ENCODE results near the gene HAGHL.

HAGHL gene

DNA sequence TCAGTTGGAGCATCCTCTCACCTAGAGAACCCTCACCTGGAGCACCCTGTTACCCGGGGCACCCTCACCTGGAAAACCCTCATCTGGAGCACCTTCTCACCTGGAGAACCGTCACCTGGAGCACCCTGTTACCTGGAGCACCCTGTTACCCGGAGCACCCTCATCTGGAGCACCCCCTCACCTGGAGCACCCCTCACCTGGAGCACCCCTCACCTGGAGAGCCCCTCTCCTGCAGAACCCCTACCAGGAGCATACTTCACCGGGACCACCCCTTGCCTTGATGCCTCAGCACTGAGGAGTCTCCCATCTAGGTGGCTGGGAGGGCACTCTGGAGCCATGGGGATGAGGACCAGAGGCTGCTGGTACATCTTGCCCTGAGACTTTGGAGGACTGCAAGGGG is 17.9 kb upstream of the HAGHL start:
- no peak for DNase-seq

DNA sequence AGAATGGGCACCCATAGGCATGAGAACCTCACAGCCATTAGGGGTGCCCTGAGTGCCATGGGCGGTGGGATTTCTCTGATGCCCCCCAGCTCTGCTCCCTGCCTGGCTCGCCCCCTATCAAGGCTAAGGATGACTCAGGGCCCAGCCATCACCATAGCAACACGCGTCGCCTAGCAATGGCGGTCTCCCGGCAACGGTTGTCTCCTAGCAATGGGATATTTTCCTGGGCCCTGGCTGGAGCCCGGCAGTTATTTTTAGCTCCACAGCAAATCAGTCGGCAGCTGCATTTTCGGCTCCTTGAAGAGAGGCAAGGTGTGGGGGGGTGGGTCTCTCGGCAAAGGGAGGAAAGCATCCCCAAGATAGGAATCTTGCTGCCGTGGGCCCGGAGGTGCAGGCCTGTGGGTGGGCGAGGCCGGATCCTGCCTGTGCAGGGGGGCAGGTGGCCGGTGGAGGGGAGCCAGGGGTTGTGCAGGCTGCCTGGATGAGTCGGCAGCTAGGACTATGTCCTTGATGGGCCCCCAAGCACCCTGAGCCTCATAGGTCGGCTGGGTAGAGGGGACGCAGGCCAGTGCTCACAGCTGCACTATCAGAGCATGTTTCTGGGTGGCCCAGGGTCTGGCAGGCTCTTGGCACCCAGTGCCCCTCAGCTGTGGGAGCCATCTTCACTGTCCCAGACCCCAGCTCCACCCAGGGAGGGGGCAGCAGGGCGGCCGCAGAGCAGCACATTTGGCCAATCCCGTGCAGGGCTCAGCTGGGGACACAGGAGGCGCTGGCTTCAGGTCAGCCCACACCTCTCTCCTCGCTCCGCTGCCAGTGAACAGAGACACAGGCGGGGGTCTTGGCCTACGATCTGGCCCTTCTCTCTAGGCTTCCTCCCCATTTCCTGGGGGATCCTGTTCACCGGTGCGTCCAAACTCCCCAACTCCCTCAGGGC is 17.1 kb upstream of the HAGHL start:
- peak; percentile 85 for DNase-seq

DNA sequence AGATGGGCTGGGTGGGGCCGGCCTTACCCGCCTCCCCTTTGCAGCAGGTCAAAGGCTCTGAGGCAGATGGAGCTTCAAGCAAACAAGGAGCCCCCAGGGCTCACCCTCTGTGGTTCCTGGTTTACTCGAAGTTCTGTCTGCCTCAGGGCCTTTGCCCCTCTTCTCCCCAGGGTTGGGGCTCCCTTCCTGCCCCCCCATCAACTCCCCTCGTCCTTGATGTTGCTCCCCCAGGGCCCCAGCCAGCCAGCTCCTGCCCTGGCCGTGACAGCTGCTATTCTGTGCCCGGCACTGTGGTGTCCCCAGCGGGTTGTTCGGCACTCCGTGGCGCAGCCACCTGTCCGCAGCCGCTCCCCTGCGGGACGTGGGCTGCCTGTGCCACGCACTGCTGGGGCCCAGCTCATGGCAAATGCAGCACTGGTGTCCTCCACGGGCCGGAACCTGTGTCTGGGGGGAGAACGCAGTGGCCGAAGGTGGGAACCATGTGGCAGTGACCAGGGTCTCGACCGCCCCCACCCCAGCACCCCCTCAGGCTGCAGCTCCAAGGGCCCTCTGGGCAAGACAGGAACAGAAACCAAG is 16.3 kb upstream of the HAGHL start:
- DNase-seq = no peak

DNA sequence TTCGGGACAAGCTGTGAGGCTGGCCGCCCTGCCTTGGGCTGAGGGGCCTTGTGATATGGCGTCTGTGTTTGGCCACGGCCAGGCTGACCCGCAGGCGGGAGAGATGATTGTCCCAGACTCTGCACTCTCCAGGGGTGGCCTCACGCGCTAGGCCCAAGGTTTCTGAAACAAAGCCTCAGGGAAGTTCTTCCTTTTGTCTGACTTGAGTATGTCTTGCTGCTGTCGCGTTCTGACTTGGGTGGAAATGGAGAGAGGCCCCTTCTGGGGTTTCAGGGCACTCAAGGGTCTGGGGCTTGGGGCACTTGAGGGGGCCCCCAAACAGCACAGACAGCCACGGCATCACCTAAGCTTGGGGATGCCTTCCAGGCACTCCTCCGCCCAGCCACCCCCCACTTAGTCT is 15.8 kb upstream of the HAGHL start:
- no peak for DNase-seq

DNA sequence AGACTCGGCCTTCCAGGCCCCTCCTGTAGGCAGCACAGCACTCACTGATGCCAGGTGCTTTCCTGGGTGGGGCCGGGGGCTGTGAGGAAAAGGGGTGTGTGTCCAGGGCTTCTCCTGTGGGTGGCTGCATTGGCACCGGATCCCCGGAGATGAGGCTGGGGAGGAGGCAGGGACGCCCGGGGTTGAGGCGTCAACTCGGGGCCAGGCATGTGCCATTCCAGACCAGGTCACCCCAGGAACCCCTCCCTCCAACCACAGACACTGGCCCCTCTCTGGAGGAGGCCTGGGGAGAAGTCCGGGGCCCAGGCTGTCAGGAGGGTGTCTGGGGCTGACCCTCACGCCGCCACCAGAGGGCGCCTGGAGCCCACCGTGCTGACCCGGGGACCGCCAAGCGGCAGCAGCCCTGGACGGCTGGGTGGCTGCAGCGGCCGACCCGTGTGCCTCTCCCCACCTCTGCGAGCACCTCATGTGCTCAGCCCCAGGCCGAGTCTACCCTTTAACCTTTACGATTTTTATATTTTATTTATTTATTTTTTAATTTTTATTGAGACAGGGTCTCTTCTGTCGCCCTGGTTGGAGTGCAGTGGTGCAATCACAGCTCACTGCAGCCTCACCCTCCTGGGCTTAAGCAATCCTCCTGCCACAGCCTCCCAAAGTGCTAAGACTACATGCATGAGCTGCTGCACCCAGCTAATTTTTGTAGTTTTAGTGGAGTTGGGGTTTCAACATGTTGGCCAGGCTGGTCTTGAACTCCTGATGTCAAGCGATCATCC is 15.2 kb upstream of the HAGHL start:
- DNase-seq = peak; percentile 60

DNA sequence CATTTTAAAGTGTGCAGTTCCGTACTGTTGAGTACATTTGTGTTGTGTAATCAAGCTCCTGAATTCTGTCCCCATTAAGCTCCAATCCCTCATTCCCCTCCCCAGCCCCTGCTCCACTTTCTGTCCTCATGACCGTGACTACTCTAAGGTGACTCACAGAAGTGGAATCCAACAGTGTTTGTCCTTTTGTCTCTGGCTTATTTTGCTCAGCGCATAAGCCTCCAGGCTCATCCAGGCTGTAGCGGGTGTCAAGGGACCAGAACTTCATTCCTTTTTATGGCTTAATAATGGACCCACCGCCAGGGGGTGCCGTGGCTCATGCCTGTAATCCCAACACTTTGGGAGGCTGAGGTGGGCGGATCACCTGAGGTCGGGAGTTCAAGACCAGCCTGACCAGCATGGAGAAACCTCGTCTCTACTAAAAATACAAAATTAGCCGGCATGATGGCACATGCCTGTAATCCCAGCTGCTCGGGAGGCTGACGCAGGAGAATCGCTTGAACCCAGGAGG is 14.1 kb upstream of the HAGHL start:
- DNase-seq = peak; percentile 98

DNA sequence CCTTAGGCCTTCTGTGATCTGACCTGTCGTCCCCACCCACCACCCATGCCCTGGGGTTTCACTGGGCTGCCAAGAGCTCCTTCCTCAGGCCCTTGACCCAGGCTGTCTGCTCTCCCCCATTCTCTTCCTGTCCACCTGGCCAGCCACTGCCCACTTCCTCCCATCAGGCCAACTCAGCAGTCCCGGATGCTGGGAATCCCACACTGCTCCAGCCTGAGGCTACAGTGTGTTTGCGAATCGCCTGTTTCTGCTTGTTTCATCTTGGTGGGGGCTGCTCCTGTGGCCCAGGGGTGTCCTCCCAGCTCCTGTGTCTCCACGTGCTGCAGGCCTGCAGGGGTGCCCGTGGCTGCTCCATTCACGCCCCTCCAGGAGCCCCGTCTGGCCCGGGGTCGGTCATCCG is 12.8 kb upstream of the HAGHL start:
- DNase-seq = no peak

DNA sequence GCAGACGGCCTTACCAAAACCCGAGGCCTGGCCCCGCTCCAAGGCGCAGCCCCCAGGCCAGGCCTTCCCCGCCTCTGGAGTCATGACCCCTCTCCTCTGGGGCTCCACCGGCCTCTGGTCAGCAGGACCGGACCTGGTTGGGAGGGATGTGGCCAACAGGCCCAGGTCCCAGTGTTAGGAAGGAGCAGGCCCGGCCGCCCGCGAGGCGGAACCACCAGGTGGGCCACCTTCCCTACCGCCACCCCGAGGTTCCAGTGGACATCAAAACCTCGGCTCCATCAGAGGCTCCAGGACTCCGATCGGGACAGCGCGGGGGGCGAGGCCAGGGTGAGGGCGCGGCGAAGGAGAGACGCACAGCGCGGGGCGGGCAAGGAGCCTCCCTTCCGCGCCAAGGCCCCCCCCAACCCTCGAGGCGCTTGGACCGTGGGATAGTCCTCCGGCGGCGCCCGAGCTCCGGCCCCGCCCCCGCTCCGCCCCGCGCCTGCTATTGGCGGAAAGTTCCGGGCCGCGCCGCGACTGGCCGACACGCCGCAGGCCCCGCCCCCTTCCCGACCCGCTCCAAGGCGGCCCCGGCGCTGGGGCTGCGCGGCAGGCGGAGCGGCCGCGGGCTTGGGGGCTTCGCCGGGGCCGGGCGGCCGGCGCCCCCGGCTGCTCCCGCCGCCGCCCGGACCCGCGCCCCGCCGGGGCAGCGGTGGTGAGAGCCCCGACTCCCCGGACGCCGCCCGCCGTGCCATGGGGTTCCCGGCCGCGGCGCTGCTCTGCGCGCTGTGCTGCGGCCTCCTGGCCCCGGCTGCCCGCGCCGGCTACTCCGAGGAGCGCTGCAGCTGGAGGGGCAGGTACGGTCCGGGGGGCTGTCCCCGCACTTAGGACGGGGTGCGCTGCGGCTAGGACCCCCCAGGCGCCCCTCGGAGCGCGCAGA is 12.1 kb upstream of the HAGHL start, which contains the start of gene METRN:
Gene METRN (plus strand): TSS at position 561 of the 919 bp plus-strand sequence. CDS start 172 bp downstream, at position 733.
- peak; percentile 87 for DNase-seq

DNA sequence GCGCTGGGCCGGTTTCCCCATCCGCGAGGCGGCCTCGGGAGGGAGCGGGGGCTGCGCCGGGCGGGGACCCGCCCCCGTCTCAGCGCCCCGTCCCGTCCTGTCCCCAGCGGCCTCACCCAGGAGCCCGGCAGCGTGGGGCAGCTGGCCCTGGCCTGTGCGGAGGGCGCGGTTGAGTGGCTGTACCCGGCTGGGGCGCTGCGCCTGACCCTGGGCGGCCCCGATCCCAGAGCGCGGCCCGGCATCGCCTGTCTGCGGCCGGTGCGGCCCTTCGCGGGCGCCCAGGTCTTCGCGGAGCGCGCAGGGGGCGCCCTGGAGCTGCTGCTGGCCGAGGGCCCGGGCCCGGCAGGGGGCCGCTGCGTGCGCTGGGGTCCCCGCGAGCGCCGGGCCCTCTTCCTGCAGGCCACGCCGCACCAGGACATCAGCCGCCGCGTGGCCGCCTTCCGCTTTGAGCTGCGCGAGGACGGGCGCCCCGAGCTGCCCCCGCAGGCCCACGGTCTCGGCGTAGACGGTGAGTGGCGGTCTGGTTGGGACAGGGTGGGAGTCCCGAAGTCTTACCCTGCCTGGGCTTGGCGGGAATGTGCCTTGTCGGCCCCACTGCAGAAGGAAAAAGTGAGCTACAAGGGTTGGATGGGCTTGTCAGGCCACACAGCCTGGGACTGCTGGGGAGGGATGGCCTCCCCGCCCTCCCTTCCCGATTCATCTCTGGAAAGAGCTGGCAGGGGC is 11.3 kb upstream of the HAGHL start:
- peak; percentile 45 for DNase-seq

DNA sequence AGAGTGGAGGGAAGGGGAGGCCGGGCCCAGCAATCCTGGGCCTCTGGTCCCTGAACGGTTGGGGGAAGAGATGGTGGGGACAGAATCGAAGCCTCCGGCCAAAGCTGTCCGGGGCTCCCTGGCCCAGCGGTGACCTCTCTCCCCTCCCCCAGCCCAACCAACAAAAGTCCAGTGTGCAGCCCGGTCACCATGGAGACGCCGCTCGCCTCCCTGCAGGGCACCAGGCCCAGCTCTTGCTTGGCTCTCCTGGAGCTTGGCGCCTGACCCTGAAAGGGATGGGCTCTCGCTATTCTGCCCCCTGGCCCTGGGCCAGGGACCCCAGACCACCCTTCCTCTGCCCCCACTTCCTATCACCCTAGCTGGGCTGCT is 10.7 kb upstream of the HAGHL start:
- DNase-seq = peak; percentile 18

DNA sequence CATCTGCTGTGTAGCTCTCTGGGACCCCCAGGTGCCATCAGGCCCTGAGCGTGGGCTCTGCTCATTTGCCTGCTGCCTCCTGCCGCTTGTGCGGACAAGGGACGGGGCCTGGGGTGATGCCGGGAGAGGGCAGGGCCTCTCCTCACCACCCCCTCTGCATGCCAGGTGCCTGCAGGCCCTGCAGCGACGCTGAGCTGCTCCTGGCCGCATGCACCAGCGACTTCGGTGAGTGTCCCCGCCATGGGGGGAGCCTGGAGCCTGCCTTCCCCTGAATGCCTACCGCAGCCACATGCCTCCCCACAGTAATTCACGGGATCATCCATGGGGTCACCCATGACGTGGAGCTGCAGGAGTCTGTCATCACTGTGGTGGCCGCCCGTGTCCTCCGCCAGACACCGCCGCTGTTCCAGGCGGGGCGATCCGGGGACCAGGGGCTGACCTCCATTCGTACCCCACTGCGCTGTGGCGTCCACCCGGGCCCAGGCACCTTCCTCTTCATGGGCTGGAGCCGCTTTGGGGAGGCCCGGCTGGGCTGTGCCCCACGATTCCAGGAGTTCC is 10.1 kb upstream of the HAGHL start:
- DNase-seq = no peak

DNA sequence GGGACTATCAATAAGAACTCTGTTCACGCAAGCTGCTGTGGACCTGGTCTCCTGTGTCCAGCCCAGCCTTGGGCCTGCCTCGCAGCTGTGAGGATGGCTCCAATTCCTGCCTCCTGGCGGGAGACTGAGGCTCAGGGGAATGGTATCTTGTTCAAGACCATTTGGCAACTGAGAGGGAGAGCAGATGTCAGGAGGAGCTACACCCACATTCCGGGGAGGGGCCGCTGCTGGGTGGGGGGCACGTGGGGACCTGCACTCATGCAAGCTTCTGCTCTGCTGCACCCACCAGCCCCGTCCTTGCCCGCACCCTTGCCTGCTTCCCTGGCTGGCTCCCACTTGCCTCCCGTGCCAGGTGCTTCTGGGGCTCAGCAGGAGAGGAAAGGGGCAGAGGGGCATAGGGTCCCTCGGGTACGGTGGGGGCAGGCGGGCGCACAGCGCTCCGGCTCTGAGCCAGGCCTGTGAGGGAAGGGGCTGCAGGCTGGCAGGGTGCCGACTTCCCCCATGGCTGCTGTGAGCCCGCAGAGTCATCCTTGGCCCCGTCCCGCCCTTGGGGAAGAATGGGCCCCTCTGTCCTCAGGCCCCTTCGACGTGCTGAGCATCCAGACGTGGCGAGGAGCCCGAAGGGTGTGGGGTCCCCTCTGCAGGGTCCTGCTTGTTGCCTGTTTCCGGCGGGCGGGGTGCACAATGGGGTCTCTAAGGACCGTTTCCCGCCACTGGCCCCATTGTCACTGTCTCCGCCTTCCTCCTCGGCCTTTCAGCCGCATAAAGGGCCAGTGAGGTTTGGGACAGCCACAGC is 9.3 kb upstream of the HAGHL start:
- no peak for DNase-seq

DNA sequence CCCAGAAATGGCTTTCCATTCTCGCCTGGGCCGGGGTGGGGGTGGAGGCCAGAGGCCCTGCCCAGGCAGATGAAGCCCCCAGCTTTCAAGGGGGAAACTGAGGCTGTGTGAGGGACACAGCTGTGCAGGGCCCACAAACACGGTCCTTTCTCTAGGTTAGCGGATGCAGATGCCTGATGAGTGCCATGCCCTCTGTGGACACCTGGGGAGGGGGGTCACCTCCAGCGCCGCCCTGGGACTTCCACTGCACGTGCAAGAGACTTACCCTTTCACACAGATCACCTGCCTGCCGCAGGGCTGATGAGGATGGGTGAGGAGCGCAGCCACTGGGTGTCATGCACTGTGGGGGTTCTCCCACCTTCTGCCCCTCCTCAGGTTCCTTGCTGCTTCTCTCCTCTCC is 8.5 kb upstream of the HAGHL start:
- DNase-seq = no peak

DNA sequence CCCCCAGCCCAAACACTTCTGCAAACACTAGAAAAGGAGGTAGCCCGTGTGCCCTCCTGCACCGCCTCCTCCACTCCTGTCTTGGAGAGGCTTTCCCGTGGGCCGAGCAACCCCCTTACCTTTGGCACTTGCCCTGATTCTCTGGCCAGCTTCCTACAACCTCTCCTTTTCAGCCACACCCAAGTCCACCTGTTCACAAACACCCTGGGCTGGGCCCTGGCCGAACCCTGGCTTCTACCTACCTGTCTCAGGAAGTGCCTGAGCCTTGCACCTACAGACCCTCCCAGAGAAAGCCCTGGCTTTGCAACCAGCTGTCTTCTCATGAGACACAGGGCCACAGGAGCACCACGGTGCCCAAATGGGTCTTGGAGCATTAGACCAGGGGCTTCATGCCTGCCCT is 8.0 kb upstream of the HAGHL start:
- no peak for DNase-seq

DNA sequence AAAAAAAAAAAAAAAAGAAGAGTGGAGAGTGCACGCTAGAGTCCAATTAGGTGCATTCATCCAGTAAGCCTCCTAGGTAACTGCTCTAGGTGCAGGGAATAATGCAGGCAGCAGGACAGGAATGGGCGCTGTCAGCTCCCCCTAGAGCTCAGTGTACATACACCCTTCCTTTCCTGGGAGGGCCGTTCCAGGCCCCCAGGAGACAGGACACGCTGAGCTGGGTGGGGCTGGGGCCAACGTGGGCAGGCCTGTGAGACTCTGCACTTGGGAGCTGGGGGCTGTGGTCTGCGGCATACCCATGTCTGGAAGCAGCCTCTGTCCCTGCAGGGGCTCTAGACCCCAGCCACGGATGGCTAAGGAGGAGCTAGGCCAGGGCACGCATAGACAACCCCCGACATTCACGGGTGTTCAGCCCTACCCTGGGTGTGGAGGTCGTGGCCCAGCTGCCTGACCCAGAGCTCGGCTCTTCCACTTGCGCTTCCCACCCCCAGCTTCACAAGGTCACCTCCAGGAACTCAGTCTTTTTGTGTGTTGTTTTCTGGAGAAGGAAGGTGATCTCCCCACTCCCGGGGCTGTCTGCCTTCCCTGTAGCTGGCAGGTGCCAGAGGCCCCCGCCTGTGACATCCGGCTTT is 7.0 kb upstream of the HAGHL start:
- peak; percentile 19 for DNase-seq

DNA sequence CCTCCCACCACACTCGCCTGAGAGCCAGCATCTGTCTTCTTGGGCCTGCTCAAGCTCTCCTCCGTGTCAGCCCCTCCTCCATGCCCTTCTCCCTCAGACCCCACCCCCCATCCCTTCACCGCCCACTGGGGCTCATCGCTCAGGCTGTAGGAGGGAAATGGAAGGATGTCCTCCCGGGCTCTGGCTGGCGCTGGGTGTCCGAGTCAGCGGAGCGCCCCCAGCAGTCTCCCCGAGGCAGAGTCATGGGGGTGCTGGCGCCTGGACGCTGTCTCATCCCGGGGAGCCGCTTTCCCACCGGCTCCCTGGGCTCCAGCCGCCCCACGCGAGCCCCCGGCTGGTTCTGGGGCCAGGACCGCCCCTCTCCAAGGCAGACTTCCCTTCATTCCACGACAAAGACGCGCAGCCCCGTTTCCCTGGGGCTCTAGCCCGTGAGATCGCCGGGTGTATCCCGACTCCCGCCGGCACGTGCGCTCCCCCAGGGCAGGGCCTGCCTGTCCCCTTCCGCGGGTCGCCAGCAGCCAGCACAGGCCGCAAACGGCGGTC is 6.4 kb upstream of the HAGHL start:
- peak; percentile 75 for DNase-seq

DNA sequence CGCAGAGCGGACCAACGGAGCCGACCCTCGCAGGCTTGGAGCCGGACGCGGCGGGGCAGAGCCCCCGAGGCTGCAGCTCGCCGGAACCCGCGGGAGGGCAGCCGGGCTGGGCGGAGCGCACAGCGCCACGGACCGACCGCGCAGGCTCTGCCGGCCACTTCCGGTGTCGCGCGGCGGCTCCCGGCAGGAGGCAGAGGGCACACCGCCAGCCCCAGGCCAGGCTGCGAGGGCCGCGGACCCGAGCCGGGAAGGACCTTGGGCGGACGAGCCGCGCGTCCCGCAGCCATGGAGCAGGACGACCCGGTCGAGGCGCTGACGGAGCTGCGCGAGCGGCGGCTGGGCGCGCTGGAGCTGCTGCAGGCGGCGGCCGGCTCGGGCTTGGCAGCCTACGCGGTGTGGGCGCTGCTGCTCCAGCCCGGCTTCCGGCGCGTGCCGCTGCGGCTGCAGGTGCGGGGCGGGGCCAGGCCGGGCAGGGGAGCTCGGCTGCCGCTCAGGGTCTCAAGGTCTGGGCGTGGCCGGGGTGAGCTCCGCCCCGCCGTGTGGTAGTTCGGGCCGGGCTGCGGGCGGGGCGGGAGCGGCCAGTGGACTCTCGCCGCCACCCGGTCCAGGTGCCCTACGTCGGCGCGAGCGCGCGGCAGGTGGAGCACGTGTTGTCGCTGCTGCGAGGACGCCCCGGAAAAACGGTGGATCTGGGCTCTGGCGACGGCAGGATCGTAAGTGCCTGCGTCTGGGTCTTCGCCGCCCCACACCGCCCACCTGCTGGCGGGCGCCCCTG is 5.7 kb upstream of the HAGHL start, which contains the start of gene ANTKMT:
Gene ANTKMT (plus strand): TSS at position 157 of the 775 bp plus-strand sequence. CDS start 129 bp downstream, at position 286.
- peak; percentile 73 for DNase-seq

Data from fibroblast of skin of back (primary cell).